ENCODE results near the gene ATP5F1B.
"Not testable (repeated sequence)": the region's sequence is repeated elsewhere in the genome, so short reads cannot be mapped to it uniquely, and the experiment has no call there.

Gene ATP5F1B

GRCh38 chr12:56645717-56646446 is at the start of gene ATP5F1B:
TSS of gene ATP5F1B (minus strand) at chr12:56645984. CDS start at chr12:56645963, 21 bp downstream.
- DNase-seq, result peak; percentile 96

- no peak for DNase-seq
Observed at GRCh38 chr12:56694161-56694560, 48.4 kb upstream of the ATP5F1B start.

GRCh38 chr12:56688846-56689109 is 43.0 kb upstream of the ATP5F1B start:
- no peak for DNase-seq

DNA sequence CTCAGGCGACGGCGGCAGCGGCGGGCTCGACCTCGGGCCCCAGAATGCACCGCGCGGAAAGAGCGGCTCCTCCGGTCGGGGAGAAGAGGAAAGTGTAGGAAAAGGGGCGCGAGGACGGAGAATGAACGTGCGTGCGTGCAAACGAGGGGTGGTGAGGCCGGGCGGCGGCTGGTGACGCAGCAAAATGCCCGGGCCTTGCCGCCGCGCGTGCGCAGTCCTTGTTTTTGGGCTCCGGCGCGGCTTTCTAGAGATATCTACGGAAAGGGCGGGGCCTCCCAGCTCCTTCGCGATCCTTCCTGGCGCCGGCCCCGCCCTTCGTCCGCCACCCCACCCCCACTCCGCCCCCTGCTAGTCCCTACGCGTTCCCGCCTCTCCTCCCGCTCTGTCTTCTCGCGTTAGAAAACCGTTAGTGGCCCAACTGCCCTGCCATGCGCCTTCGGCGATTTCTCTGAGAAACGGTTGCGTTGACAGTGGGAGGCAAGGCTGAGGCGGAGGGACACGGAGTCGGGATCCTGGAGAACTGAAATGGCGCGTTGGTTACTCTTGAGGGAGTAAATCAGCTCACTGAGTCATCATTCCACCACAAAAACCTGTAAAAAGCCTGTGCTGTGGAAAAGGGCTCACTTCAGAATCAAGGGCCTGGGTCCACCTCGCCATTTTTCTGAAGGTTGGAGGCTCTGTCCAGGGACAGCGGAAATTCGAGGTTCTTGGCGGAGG is 42.5 kb upstream of the ATP5F1B start, which contains the start of gene PTGES3:
Gene PTGES3, minus strand, starts transcription at position 156 of the 717 bp plus-strand sequence. CDS start 285 bp downstream, outside the sequence.
- DNase-seq, result peak; percentile 99

- peak; percentile 56 for DNase-seq
Observed at GRCh38 chr12:56687223-56688128, 41.7 kb upstream of the ATP5F1B start.

DNA sequence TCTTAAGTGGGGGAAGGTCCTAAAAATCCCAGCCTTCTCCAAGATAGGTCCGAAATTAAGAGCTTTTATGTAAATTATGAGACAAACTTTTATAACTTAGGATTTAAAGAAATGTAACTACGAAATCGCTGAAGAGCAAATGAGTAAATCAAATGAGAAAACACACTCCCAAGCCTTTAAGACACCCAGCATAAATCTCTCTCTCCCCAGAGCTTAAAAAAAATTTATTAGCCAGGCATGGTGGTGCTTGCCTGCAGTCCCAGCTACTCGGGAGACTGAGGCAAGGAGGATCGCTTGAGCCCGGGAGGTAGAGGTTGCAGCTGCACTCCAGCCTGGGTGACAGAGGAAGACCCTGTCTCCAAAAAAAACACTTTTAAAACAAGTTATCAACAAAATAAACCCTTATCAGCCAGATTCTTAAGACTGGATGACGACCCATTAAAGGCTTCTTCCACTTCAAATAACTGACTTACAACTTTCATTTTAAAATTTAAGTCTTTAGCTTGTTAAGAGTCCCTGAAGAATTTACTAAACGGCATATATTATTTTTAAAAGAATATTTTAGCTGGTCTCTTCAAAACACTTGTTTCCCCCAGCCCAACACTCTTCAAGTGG is 39.1 kb upstream of the ATP5F1B start:
- DNase-seq, result no peak

DNA sequence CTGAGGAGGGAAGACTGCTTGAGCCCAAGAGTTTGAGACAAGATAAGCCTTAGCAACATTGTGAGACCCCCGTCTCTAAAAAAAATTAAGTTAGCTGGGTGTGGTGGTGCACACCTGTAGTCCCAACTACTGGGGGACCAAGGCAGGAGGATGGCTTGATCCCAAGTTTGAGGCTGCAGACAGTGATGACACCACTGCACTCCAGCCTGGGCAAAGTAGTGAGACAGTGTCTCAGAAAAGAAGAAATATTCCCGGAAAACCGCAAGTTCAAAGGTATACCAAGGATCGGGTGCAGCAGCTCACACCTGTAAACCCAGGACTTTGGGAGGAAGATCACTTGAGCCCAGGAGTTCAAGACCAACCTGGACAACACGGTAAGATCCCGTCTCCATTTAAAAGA is 36.5 kb upstream of the ATP5F1B start:
- DNase-seq, result no peak

DNA sequence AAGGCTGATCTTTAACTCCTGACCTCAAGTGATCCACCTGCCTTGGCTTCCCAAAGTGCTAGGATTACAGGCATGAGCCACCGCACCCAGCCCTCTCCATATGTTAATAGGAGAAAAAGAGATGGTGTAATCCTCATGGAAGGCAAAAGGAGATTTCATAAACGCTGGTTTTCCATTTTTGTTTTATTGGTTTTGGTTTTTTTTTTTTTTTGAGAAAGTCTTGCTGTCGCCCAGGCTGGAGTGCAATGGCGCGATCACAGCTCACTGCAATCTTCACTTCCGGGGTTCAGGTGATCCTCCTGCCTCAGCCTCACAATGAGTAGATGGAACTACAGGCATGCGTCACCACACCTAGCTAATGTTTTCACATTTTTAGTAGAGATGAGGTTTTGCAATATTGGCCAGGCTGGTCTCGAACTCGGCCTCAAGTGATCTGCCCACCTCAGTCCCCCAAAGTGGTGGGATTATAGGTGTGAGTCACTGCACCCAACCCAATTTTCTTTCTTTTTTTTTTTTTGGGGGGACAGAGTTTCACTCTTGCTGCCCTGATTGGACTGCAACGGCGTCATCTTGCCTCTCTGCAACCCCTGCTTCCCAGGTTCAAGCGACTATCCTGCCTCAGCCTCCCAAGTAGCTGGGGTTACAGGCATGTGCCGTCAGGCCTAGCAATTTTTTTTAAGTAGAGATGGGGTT is 34.2 kb upstream of the ATP5F1B start:
- DNase-seq, result no peak

GRCh38 chr12:56678852-56679251 is 33.1 kb upstream of the ATP5F1B start:
- no peak for DNase-seq

GRCh38 chr12:56677680-56678079 is 31.9 kb upstream of the ATP5F1B start:
- no peak for DNase-seq

- no peak for DNase-seq
Observed at GRCh38 chr12:56676851-56677580, 31.2 kb upstream of the ATP5F1B start.

DNA sequence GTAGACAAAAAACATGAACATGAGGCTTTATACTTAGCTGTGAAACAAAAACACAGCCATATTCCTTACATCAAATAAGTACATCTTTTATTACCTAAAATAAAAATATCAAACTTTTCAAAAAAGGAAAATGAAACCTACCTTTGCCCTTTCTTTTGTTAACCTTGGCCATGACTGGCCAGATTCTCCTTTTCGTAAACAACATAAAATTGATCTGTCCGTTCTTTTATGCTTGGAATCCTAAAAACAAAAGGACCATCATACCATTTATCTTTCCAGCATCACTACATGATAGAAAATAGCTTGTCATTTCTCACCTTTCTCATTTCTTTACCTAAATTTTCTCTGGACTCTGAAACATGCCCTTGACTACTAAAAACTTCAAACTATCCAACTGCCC is 25.8 kb upstream of the ATP5F1B start:
- no peak for DNase-seq

DNA sequence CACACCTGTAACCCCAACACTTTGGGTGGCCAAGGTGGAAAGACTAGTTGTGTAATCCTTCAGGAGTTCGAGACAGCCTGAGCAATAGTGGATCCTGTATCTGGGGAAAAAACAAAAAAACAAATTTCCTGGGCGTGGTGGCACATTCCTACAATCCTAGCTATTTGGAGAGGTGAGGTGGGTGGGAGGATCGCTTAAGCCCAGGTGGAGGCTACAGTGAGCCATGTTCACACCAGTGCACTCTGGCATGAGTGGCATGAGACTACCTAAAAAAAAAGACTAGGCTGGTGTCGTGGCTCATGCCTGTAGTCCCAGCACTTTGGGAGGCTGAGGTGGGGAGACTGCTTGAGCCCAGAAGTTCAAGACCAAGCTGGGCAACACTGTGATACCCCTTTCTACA is 25.1 kb upstream of the ATP5F1B start:
- no peak for DNase-seq

GRCh38 chr12:56668197-56668457 is 22.3 kb upstream of the ATP5F1B start:
- DNase-seq, result no peak

- no peak for DNase-seq
Observed at GRCh38 chr12:56661979-56662638, 16.3 kb upstream of the ATP5F1B start.

DNA sequence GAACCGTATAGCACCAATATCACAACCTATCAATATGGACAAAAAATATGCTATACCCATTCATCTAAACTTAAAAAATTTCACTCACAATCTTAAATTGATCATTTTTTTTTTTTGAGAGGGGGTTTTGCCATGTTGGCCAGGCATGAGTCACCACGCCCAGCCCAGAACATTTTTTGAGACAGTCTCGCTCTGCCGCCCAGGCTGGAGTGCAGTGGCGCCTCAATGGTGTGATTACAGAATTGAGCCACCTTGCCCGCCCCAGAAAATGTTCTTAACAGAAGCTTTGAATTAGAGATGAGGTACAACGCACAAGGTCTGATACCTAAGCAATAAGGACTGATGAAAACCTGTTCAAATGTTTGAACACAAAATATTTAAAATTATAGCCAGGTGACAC is 15.8 kb upstream of the ATP5F1B start:
- no peak for DNase-seq

DNA sequence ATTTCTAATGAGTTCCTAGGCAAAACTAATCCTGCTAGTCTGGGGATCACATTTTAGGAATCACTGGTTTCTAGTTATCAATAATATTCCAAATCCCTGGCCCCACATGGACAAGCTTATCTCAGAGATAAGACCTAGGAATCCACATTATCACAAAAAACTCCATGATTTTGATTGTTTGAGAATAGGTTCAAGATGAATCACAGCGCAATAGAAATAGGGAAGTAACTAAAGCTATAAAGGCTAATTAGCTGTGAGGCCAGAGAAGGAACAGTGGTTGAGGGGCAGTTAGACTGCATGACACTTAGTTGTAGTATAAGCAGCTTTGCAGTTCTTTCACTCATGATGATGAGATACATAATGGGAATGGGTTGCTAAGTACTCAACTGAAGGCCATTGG is 13.1 kb upstream of the ATP5F1B start:
- no peak for DNase-seq

DNA sequence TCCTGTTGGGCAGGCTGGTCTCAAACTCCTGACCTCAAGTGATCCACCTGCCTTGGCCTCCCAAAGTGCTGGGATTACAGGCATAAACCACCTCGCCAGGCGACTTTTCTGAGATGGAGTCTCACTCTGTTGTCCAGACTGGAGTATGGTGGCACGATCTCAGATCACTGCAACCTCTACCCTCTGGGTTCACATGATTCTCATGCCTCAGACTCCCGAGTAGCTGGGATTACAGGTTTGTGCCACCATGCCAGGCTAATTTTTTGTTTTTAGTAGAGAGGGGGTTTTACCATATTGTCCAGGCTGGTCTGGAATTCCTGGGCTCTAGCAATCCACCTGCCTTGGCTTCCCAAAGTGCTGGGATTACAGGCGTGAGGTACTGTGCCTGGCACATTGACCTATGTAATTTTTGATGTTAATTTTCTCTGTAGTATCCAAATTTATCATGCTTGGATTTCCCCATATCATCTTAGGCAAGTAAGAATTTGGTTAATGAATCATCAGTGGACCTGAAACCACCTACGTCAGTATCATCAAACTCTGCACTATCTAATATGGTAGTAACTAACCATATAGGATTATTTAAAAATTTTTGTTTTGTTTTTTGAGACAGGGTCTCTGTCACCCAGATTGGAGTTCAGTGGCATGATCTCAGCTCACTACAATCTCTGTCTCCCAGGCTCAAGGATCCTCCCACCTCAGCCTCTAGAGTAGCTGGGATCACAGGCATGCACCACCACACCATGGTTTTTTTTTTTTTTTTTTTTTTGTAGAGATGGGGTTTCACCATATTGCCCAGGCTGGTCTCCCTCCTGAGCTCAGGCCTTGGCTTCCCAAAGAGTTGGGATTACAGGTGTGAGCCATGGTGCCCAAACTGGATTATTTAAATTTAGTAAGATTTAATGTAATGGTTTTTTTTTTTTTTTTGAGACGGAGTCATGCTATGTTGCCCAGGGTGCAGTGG is 11.9 kb upstream of the ATP5F1B start:
- no peak for DNase-seq

DNA sequence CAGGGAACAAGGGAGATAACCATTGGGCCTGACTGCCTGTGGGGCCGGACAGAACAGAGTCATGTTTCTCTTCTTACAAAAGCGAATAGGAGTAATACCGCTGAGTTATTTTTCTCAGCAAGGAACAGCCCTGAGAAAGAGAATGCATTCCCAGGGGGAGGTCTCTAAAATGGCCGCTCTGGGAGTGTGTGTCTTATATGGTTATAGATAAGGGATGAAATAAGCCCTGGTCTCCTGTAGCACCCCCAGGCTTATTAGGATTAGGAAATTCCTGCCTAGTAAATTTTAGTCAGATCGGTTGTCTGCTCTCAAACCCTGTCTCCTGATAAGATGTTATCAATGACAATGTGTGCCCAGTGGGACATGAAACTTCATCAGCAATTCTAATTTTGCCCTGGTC is 8.0 kb upstream of the ATP5F1B start:
- DNase-seq, result not testable (repeated sequence)

GRCh38 chr12:56648023-56648422 is 2.2 kb upstream of the ATP5F1B start:
- DNase-seq, result not testable (repeated sequence)
